Superior temporal gyrus (tissue), 1 donor: ENCODE measurements around the gene CCR6.
A peak's percentile ranks its signal among the peaks of the same experiment; 100 is the strongest.

ENCODE experiments used
- DNase-seq: peaks from one replicate; pipeline ENCODE4 v3.0.0-alpha.2; 2016; ENCODE audit errors: extremely low spot score

The CCR6 gene

DNA sequence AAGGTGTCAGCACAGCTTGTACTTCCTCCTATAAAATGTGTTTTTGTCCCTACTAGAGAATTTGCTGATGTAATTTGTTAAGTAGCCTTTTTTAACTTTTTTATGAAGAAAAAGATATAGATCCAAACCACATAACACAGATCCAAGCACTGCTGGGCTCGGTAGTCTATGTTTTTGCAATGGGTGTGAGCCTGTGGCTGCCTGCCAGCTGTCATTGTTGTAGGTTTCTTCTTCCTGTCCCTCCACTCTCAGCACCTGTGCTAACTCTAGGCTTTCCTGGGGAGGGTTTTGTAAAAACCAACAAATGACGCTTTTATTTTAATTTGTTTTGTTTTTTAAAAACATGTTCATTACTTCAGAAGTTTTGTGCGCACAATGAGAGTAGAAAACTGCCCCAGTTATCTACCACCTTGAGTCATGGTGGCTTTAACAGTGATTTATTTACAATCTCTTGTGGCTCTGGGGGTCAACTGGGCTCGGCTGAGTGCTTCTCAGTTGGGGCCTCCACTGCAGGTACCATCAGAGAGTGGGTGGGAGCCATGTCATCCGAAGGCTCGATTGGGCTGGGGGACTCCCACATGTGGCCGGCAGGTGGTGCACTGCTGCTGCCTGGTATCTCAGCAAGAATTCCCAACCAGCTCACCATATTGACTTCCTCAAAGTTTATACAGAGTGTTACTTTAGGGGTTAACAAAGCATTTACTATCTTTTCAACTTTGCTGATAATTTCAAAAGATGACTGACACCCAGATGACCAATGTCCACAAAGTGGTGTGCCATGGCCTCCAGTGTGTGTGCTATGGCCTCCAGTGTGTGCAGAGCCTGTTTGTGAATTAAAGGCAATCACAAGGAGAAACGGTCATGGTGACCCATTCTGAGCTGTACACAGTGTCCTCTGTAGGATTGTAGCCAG, 3.0 kb upstream of the CCR6 start:
- no peak for DNase-seq

- DNase-seq: no peak
These were observed 2.4 kb upstream of the CCR6 start for GRCh38 chr6:167120583-167120903.

- DNase-seq: no peak
These were observed 1.5 kb upstream of the CCR6 start for GRCh38 chr6:167121335-167121841.

GRCh38 chr6:167122041-167122826, 662 bp upstream of the CCR6 start:
- no peak for DNase-seq

DNA sequence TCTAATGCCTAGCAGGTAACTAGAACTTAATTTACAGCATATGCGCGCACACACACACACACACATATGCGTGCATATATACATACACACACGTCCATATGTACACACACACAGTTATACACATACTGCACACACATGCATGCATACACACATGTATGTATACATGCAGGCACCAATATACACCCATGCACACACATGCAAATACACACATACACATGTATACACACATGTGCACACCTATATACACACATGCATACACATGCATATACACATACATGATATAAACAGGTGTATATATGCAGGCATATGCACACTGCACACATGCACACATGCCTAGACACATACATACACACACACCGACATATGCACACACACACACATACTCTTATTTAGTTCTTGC, 1.9 kb downstream of the CCR6 start:
- no peak for DNase-seq

- no peak for DNase-seq
These were observed 2.5 kb downstream of the CCR6 start for GRCh38 chr6:167125410-167125809.

DNA sequence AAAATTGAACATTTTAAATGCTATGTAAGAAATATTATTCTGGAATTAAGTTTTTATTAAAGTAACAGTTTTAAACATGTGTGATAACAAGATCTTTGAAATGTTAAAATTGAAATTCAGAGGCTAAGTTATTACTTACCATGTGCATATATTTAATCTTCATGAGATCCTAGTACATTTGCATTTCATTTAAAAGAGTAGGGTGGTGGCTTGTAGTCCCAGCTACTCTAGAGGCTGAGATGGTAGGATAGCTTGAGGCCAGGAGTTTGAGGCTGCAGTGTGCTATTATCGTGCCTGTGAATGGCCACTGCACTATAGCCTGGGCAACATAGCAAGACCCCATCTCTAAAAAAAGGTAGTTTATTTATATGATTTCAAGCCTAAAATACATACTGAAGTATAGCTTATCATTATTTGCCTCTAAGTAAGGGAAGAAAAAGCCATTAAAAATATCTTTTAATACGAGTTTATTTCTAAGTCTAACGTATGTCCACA, 3.0 kb downstream of the CCR6 start:
- no peak for DNase-seq

DNA sequence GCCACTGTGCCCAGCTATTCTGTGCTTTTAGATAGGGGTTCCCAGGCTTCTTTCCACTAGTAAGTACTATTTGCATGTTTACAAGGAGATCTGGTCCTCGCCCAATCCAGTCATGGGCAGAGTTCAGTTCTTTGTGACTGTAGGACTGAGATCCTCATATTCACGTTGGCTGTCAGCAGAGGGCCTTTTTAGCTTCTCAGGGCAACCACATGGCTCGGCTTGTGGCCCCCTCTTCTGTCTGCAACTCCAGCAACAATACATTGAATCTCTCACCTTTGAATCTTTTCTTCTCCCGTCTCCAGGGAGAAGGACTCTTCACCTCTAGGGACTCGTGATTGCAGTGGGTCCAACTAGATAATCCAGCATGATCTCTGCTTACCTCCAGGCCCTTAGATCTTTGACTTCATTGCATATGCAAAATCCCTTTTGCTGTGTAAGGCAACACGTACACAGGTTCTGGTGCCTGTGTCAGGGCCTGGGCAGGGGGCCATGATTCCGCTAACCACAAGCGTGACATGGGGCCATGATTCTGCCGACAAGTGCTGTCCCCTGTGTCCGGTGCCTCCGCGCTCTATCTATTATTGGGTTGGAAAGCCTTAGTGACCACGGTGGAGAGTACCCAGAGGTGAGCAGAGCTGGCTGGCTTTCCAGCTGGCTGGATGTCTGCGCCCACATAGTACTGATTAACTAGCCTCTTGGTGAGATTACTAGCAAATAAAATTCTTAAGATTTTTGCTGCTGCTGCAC, 5.1 kb downstream of the CCR6 start:
- DNase-seq: no peak

GRCh38 chr6:167129159-167129558, 6.3 kb downstream of the CCR6 start:
- DNase-seq: no peak

GRCh38 chr6:167129562-167129961, 6.7 kb downstream of the CCR6 start:
- no peak for DNase-seq

GRCh38 chr6:167130008-167130677, 7.2 kb downstream of the CCR6 start:
- peak; percentile 39 for DNase-seq

DNA sequence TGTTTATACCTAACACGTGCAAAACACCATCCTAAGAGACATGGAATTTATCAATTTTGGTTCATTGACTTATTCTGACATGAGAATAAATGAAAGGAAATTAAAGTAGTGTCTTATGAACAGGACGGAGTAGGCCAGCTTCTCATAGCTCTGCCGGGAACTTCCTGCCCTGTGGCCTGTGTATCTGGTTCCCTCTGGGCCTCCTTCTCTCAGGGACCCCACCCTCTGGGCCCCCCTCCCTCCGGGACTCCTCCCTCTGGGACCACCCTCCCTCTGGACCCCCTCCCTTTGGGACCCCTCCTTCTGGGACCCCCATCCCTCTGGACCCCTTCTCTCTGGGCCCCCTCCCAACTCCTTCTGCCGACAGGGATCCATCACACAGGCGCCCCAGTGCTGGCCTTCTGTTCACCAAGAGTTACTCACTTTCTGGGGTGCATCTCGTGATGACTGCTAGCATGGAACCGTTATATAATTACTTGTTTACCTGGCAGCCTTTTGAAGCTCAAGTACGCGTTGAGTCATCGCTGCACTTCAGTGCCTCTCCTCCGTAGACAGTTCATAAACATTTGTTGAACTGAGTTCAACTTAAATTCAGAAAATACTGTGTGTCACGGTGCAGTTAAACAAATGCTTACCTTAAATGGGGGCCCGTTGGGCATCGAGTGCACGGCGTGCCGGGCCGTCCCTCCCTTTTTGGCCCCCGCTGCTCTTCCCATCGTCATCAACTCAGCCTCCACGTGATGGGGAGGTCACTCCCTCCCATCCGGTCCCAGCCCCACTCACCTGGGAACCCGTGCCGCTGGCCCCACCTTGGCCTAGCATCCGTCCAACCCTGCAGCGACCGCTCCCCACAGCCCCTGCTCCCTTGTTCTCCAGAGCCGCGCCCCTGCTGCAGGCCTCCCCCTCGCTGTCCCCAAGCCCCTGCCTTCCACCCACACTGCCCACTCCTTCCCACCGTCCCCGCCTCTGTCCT, 8.1 kb downstream of the CCR6 start:
- DNase-seq: no peak

DNA sequence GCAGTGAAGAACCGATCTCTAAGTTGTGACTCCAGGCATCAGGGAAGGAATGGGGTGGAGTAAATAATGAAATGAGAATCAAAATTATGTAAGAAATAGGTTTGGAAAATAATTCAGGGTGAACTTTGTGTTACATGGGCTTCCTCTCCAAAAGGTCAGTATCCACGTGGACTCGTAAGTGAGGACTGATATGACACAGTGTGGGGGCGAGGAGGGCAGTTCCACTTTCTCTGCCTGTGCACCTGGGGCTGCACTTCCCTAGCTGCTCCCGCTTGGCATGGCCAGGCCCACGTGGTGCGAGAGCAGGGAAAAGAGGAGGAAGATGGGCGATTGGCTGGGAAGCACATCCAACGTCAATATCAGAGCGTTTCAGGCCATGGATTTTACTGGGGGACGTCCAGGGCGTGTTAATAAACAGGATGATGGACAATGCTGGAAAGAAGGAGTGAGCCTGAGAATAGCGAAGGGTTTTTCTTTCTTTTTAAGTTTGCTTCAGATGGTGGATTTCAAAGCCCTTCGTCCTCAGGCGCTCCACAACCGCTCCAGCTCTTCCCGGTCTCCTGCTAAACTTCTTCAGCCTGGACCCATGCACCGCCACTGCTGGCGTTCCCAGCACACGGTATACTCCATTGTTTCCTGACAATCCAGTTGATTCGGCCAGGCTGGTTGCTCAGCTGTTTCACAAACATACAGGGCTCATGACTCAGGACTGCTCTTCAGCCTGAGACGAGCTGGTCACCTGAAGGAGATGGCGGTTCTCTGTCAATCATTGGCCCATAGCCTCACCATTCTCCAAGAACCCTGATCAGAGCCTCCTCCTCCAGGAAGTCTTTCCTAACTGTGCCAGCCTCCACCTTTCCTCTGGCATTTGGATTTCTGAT, 11.8 kb downstream of the CCR6 start:
- DNase-seq: no peak

GRCh38 chr6:167136376-167136775, 13.5 kb downstream of the CCR6 start:
- no peak for DNase-seq

DNA sequence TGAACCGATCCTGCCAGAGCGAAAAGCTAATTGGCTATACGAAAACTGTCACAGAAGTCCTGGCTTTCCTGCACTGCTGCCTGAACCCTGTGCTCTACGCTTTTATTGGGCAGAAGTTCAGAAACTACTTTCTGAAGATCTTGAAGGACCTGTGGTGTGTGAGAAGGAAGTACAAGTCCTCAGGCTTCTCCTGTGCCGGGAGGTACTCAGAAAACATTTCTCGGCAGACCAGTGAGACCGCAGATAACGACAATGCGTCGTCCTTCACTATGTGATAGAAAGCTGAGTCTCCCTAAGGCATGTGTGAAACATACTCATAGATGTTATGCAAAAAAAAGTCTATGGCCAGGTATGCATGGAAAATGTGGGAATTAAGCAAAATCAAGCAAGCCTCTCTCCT, 14.2 kb downstream of the CCR6 start:
- DNase-seq: no peak

GRCh38 chr6:167137881-167138280, 15.0 kb downstream of the CCR6 start:
- DNase-seq: no peak

GRCh38 chr6:167139761-167140160, 16.9 kb downstream of the CCR6 start:
- DNase-seq: no peak

- no peak for DNase-seq
These were observed 17.9 kb downstream of the CCR6 start for GRCh38 chr6:167140589-167141474.
